Measurements from ENCODE around the gene PEX3.
"Not testable (repeated sequence)": the region's sequence is repeated elsewhere in the genome, so short reads cannot be mapped to it uniquely, and the experiment has no call there.

The PEX3 gene

DNA sequence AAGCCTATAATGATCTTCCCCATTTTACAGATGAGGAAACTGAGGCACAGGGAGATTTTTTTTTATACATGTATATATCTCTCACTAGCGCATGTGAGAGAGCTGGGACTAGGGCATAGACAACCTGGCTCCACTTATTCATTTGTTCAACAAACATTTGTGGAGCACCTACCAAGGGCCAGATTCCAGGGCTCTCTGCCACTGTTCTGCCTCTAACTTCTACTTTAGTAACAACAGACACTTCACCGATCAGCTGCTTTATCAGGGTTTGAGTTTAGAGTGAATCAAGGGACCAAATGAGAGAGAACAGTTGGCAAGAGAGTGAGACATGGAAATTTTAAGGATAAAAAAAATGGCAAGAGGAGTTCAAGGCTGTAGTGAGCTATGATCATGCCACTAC is 7.5 kb upstream of the PEX3 start:
- in situ Hi-C loops (cut with MboI; ENCODE audit: low sequenced_read_pairs), result no loop called here

DNA sequence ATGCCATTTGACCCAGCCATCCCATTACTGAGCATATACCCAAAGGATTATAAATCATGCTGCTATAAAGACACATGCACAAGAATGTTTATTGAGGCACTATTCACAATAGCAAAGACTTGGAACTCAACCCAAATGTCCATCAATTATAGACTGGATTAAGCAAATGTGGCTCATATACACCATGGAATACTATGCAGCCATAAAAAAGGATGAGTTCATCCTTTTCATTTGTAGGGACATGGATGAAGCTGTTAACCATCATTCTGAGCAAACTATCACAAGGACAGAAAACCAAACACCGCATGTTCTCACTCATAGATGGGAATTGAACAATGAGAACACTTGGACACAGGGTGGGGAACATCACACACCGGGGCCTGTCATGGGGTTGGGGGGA is 2.7 kb upstream of the PEX3 start:
- in situ Hi-C loops (cut with MboI; ENCODE audit: low sequenced_read_pairs), result not testable (repeated sequence)

DNA sequence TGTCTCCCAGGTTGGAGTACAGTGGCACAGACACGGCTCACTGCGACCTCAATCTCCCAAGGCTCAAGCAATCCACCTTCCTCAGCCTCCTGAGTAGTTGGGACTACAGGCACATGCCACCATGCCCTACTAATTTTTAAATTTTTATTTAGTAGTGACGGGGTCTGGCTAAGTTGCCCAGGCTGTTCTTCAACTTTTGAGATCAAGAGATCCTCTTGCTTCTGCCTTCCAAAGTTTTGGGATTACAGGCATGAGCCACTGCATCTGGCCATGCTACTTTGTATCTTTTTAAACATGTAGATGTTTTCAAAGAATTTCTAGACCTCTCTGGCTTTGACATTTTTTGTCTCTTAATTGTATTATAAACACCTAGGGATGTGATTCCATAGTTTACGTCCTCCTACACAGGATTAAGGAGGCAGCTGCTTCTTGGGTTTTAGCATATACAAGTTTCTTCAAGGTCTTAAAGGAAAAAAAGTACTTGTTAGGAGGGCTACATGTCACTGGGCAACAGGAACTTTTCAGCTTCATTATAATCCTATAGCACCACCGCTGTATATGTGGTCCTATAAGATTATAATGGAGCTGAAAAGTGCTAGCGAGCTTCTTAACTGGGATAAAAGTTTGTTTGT is 1.4 kb upstream of the PEX3 start:
- in situ Hi-C loops (cut with MboI; ENCODE audit: low sequenced_read_pairs), result no loop called here

DNA sequence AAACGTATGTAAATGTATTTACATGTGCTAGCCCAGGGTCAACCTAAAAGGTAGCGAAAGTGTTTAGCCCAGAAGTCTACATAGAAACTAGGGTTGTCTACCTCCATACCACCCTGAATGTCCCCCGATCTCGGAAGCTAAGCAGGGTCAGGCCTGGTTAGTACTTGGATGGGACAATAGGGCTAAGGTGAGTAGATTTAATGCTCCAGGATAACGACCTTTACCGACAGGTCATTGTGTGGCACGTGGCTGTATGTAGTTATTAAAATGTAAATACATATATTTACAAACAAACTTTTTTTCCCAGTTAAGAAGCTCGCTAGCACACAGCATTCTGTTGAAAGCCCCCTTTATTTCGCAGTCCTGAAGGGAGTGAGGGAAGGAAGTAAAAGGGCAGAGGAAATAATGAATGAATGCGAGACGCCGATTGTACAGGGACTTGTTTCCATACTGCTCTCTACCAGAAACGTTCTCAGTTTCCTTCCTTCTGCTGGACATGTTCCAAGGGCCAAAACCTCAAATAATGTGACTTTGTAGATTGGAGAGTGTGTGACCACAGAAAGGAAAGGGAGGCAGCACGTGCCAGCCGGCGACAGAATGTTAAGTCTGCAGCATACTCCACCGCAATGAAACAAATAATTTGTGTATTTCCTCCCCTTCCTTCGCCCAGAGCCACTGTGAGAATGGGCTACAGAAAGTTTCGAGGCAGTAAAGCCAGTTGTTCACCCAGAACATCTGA is 722 bp upstream of the PEX3 start:
- in situ Hi-C loops (cut with MboI; ENCODE audit: low sequenced_read_pairs), result no loop called here

DNA sequence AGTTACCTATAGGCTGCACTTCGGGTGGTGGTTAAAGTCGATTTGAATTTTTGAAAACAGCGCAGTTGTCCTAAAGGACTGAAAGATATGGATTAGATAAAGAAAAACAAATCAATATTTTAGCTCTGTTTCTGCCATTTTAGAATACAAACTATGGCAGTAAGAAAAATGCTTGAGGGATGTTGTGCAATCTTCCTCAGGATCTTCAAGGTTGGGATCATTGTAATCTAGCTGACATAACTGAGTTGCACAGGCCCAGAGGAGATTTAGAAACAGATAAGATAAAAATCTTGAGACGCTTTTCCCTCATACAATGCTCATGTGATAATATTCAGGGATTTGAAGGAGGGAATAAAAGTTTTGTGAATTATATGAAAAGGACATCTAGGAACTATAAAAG is 926 bp downstream of the PEX3 start:
- in situ Hi-C loops (cut with MboI; ENCODE audit: low sequenced_read_pairs), result no loop called here

DNA sequence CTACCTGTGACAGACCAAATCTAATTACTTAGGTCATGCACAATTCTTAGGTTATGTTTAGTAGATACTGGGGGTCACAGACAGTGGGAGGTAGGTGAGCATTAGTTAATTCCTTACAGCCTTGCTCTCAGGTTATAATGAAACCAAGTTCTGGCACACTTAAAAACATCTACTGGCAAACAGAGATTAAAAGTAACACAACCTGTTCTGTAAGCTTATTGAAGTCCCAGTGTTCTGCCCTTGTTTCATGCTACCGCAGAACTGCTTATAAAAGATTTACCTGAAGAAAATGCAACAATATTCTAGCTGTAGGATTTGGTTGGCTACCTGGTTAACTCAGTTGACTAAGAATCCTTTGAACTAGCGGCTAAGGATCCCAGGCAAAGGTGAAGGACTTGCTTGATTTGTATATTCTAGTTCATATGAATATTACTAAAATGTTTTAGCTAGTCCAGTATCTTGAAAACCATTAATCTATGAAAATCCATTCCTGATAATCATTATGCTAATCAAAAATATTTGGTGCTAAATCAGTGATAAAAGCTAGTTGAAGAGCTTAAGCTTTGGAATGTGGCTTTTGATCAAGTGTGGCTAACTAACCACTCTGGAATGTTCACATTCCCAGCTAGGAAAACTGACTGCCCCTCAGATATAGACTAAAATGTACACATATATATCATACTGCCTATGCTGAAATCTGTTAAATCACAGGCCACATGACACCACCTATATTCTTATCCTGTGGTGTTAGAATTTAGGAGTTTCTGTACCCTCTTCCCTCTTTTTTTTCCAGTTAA is 7.2 kb downstream of the PEX3 start:
- in situ Hi-C loops (cut with MboI; ENCODE audit: low sequenced_read_pairs), result no loop called here

DNA sequence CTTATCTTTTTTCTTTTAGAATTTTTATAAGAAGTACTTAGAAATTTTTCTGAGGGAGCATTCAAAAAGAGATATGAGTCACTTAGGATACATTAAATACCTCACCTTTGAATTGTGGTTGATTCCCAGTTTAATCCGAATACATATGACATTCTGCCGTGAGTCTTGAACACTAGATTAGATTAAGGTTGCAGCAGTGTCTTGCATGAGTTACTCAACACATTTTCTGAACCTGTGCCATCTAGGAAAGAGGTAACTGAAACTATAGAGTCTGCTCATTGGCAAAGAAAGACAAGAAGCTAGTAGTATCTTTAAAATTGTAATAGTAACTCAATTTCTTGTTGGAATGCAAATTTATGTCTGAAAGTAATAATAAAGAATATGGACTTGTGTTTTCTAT is 14.9 kb downstream of the PEX3 start:
- in situ Hi-C loops (cut with MboI; ENCODE audit: low sequenced_read_pairs), result no loop called here

DNA sequence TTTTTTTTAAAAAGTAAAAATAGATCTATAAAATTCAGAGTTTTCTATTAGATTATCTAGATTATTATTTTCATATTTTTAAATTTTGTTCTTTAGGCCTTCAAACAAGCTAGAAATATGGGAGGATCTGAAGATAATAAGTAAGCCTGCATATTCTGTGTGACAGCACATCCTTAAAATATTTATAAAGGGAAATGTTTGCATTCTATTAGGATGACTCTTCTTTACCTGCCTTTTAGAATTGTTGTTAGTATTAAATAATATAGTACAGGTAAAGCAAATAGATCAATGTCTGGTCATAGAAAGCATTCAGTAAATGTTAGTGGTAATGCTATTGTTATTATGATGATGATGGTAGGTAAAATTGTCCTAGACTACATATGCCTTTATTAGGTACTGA is 17.4 kb downstream of the PEX3 start:
- in situ Hi-C loops (cut with MboI; ENCODE audit: low sequenced_read_pairs), result no loop called here

DNA sequence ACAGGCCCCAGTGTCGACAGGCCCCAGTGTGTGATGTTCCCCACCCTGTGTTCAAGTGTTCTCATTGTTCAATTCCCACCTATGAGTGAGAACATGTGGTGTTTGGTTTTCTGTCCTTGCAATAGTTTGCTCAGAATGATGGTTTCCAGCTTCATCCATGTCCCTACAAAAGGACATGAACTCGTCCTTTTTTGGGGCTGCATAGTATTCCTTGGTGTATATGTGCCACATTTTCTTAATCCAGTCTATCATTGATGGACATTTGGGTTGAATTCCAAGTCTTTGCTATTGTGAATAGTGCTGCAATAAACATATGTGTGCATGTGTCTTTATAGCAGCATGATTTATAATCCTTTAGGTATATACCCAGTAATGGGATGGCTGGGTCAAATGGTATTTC is 18.2 kb downstream of the PEX3 start:
- in situ Hi-C loops (cut with MboI; ENCODE audit: low sequenced_read_pairs), result not testable (repeated sequence)

DNA sequence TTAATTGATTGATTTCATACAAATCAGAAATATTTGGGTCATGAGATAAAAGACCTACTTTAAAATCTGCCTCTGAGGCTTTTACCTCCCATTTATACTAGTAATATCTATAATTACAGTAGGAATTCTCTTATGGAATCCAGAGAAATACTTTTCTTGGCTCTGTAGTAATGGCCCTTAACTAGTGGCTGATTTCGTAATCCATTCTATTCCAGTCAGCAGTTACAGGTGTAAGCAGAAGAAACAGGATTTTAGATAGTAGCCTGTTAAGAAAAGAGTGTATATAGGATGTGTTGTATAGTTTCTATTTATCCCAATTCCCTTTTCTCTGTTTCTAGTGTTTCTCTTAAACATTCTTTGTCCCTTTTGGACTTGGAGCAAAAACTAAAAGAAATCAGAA is 21.2 kb downstream of the PEX3 start:
- in situ Hi-C loops (cut with MboI; ENCODE audit: low sequenced_read_pairs), result no loop called here

DNA sequence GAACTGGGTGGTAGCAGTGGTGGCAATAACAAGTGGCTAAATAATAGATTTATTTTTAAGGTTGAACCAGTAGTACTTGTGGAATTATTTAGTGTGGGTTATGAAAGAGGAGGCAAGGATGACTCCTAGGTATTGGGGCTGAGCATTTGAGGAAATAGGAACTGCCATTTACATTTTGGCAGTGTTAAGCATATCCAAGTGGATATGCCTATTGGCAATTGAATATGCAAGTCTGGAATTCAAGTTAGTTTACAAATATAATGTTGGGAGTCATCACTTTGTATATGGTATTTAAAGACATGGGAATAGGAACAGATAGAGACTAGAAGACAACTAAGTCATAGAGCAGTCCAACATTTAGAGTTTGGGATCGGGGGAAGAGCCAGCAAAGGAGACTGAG is 25.9 kb downstream of the PEX3 start:
- in situ Hi-C loops (cut with MboI; ENCODE audit: low sequenced_read_pairs), result no loop called here

DNA sequence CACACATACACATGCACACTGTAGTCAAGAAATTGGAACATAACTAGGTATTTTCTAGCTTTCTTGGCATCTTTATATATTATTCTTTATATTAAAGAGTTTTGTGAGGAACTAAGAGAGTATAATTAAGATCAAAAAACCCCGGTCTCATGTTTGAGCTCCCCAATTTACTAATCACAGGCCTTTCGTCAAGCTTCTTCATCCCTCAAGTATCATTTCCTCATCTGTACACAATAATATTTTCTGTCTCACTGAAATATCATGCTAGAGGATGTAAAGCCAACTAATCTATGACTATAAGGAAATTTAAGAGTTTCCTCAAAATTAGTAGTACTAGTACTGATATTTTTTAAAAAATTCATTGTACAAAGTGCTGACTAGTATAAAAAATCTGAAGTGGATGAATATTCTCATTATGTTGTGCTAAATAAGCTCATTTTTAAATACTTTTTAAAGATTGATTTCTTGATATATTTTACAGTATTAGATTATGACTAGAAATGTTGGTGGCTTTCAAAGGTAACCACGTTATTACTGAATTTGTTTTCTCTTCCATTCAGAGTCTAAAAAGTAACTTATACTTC is 28.0 kb downstream of the PEX3 start:
- in situ Hi-C loops (cut with MboI; ENCODE audit: low sequenced_read_pairs), result no loop called here

DNA sequence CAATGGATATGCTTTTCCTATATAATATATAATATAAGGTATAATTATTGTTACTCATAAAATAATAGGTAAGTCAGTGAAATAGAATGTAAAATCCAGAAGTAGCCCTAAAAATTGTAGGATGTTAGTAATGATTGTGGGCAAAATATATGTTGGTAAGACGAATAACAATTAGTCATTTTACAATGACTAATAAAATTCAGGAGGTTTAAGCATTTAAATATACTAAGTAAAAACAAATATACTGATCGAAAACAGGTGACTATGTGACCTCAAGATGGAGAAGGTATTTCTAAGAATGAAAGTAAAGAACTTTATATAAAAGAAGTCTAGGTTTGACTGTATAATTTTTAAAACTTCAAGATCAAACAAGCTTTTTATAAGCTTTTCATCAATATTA is 32.0 kb downstream of the PEX3 start:
- in situ Hi-C loops (cut with MboI; ENCODE audit: low sequenced_read_pairs), result no loop called here

DNA sequence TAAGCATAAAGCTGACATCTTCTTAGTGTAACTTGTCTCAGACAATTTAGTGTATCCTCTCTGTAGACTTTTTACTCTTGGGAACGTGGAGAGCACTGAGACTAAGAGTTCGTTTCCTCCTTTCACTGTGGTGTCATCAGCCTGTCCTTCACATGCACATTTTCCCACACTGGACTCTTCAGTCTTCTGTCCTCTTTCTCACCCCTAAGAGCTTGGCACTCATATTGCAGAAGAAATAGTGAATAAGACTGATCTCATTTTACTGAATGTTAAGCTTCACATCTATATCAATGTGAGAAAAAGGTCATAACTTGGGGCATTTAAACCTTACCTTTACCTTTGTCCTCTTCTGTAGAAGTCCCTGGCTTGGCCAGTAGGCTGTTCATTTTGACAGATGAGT is 35.4 kb downstream of the PEX3 start:
- in situ Hi-C loops (cut with MboI; ENCODE audit: low sequenced_read_pairs), result no loop called here

DNA sequence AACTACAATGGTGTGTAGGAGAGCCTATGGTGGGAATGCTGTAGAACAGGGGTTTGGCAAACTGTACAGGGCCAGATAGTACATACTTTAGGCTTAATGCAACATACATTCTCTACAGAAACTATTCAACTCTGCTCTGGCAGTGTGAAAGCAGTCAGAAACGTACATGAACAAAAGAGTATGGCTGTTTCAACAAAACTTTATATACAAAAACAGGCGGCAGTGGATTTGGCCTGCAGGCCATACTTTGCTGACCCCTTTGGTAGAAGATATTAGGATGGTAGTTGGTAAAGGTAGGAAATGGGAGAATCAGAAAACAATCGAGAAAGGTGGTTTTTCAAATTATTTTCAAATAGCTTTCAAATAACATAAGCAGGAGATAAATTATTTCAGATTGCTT is 36.1 kb downstream of the PEX3 start:
- in situ Hi-C loops (cut with MboI; ENCODE audit: low sequenced_read_pairs), result no loop called here

DNA sequence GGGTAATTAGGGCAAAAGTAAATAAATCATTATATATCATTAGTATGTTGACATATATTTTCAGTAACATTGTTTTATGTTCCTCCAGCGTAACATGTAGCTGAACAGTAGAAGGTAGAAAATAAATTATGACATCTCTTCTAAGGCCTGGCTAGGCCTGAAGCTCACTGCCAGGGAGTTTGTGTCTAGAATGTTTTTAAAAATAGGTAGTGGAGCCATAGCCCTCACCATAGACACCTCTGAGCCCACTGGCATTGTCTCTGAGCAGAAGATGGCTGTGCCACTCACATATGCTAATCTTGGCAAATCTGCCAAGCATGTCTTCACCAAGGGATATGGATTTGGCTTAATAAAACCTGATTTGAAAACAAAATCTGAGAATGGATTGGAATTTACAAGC is 39.6 kb downstream of the PEX3 start:
- in situ Hi-C loops (cut with MboI; ENCODE audit: low sequenced_read_pairs), result no loop called here

DNA sequence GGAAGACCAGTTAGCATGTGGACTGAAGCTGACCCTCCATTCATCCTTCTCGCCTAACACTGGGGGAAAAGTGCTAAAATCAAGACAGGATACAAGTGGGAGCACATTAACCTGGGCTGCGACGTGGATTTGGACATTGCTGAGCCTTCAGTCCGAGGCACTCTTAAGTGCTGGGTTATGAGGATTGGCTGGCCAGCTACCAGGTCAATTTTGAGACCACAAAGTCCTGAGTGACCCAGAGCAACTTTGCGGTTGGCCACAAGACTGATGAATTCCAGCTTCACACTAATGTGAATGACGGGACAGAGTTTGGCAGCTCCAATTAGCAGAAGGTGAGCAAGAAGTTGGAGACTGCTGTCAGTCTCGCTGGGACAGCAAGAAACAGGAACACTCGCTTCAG is 40.2 kb downstream of the PEX3 start:
- in situ Hi-C loops (cut with MboI; ENCODE audit: low sequenced_read_pairs), result no loop called here

DNA sequence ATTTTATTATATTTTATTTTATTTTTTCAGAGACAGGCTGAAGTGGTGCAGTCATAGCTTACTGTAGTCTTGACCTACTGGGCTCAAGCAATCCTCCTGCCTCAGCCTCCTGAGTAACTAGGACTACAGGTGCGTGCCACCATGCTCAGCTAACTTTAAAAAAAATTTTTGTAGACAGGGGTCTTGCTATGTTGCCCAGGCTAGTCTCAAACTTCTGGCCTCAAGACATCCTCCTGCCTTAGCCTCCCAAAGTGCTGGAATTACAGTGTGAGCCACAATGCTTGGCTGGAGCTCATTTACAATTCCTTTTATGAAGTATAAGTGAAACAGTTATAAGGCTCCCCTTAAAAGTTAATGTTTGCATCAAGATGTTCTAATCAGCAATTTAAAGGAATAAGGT is 46.4 kb downstream of the PEX3 start:
- in situ Hi-C loops (cut with MboI; ENCODE audit: low sequenced_read_pairs), result no loop called here

DNA sequence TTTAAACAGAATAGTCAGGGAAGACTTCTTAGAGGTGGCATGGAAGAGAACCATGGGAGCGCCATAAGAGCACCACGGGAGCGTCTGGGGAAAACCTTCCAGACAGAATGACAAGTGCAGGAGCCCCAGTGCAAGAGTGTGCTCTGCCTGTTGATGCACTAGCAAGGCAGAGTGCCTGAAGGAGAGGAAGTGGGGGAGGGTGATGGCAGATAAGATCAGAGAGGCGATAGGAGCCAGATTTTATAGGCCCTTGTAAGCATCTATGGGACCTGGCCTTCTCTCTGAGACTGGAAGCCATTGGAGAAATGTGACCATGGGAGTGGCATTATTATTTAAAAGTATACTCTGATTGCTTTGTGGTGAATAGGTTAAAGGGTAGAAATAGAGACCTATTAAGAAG is 47.8 kb downstream of the PEX3 start:
- in situ Hi-C loops (cut with MboI; ENCODE audit: low sequenced_read_pairs), result no loop called here

DNA sequence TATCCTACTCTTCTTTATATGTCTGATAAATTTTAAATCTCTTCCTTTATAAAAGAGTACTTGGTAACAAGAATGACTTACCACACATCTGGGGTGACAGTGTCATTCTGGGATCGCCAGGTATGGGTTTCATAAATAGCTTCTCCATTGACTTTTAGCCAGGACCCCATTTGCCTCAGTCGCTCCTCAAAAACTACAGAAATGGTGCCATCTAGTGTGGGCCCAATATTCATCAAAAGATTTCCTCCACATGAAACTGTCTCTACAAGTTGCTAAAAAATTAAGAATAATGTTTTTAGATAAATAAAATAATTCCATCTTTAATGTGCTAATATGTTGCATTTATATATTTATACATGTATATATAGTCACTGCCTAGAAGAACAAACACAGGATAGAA is 51.2 kb downstream of the PEX3 start:
- in situ Hi-C loops (cut with MboI; ENCODE audit: low sequenced_read_pairs), result no loop called here

DNA sequence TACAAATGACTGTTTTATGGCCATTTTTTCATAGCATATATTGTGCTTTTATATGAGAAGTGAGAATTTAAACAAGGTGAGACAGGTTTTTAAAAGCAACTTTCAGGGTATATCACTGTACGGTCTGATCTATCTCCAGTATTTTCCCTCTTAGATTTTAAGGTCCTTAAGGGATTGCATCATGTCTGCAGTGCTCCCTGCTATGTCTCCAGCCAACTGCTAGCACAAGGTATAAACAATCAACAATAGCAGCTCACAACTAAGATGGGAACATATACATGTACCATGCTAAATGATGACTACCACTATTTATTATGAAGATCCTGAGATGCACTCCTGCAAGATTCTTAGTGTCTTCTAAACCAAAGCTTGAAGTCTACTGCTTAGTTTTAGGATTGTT is 53.8 kb downstream of the PEX3 start:
- in situ Hi-C loops (cut with MboI; ENCODE audit: low sequenced_read_pairs), result no loop called here

DNA sequence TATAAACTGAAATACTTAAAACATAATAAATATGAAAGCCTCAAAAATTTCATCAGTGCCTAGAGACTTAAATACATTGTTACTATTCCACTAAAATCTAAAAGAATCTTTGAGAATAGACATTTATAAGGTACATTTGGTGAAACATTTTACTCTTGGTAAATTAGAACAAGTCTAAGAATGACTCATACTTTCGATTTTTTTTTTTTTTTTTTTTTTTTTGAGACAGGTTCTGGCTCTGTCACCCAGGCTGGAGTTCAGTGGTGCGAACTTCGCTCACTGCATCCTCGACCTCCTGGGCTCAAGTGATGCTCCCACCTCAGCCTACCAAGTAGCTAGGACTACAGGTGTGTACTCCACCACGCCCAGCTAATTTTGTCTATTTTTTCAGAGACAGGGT is 54.5 kb downstream of the PEX3 start:
- in situ Hi-C loops (cut with MboI; ENCODE audit: low sequenced_read_pairs), result no loop called here

Measured in HL-60/S4 treated with phorbol 12-myristate 13-acetate at 8.2 ng/mL for 4 days and 3 days (cell line).